Activated CD4-positive, alpha-beta T cell treated with anti-CD3 and anti-CD28 coated beads, Interleukin-2, amount 10 ng/mL, durations not matched to agents 7 days and 5 days (primary cell): Measurements from ENCODE around the gene PMEPA1. TPM values are rescaled to one million over a fixed set of nuclear protein-coding genes. Genes with fewer than 3 reads are reported as not detected.

Source experiments
- CTCF ChIA-PET: fragments of 350-600 bp; sonication (Branson Sonifier 250); formaldehyde crosslinking; loops from one replicate; lab custom pipeline; 2021; ENCODE audit warnings: antibody characterized with exemption; lab: Charles Lee
- POLR2A ChIA-PET: fragments of 350-600 bp; sonication (Branson Sonifier 250); formaldehyde crosslinking; loops from one replicate; lab custom pipeline; 2021; ENCODE audit warnings: antibody characterized with exemption; lab: Charles Lee
- DNase-seq: peaks from one replicate; pipeline ENCODE4 v3.0.0-alpha.2; 2020
- H3K27ac Mint-ChIP-seq: one replicate; pipeline ENCODE4 v1.8.0; 2021; ENCODE audit warnings: mild to moderate bottlenecking, moderate library complexity, mixed read lengths
- H3K27me3 Mint-ChIP-seq: one replicate; pipeline ENCODE4 v1.8.0; 2021; ENCODE audit warnings: mixed read lengths
- H3K36me3 Mint-ChIP-seq: one replicate; pipeline ENCODE4 v1.8.0; 2021; ENCODE audit warnings: low read depth, mixed read lengths
- H3K4me1 Mint-ChIP-seq: one replicate; pipeline ENCODE4 v1.8.0; 2021; ENCODE audit warnings: mixed read lengths
- H3K4me3 Mint-ChIP-seq: one replicate; pipeline ENCODE4 v1.8.0; 2021; ENCODE audit warnings: mild to moderate bottlenecking, moderate library complexity, mixed read lengths
- H3K9me3 Mint-ChIP-seq: one replicate; pipeline ENCODE4 v1.8.0; 2021; ENCODE audit warnings: mixed read lengths
- total RNA-seq, 2 experiments: library from RNA; stranded (reverse); gene quantifications; one replicate each; pipeline ENCODE4 v1.2.3, GENCODE V29; 2021

The PMEPA1 gene
- total RNA-seq, 2 experiments from 2014 or later = 0.72 to 1.1 TPM

- H3K4me3 Mint-ChIP-seq = no peak overlapping the region
Observed at GRCh38 chr20:57747861-57748481, 38.2 kb upstream of the PMEPA1 start.

GRCh38 chr20:57746832-57747404 lies 37.1 kb upstream of the PMEPA1 start:
- Mint-ChIP-seq H3K27me3 (peaks cover 30% of the 10 kb centered on the region), H3K27ac (no peak overlapping the region), H3K36me3 (no peaks in the 10 kb centered on the region), H3K4me3 (no peak overlapping the region), H3K4me1 (peaks cover 12% of the 10 kb centered on the region), H3K9me3 (no peaks in the 10 kb centered on the region)
- DNase-seq = no peak
- POLR2A ChIA-PET = interaction anchor here (0.6 kb wide), 1 partner anchor 1311 kb away, joined by 7 read pairs; no protein-coding TSS in a partner anchor
- CTCF ChIA-PET = no interaction called here

More at GRCh38 chr20:57747861-57748481, 38.2 kb upstream of the PMEPA1 start:
- no peaks in the 10 kb centered on the region for H3K36me3 Mint-ChIP-seq
- ChIA-PET CTCF (interaction anchor here (0.6 kb wide), 1 partner anchor 582 kb away, joined by 4 read pairs; no protein-coding TSS in a partner anchor), POLR2A (no interaction called here)
- H3K4me1 Mint-ChIP-seq = peaks cover 12% of the 10 kb centered on the region
- H3K27me3 Mint-ChIP-seq = peaks cover 31% of the 10 kb centered on the region
- H3K9me3 Mint-ChIP-seq = no peaks in the 10 kb centered on the region
- DNase-seq = no peak
- H3K27ac Mint-ChIP-seq = no peak overlapping the region

- POLR2A ChIA-PET = no interaction called here
- Mint-ChIP-seq H3K36me3 (no peaks in the 10 kb centered on the region), H3K27me3 (peaks cover 25% of the 10 kb centered on the region)
Observed at GRCh38 chr20:57746201-57746600, 36.4 kb upstream of the PMEPA1 start.

GRCh38 chr20:57744206-57744605 lies 34.4 kb upstream of the PMEPA1 start:
- H3K27ac Mint-ChIP-seq = no peak overlapping the region
- H3K27me3 Mint-ChIP-seq = peaks cover 12% of the 10 kb centered on the region
- no peak for DNase-seq
- no peak overlapping the region for H3K4me3 Mint-ChIP-seq
- ChIA-PET CTCF (no interaction called here), POLR2A (no interaction called here)
- H3K9me3 Mint-ChIP-seq = no peaks in the 10 kb centered on the region
- H3K36me3 Mint-ChIP-seq = no peaks in the 10 kb centered on the region
- peaks cover 9% of the 10 kb centered on the region for H3K4me1 Mint-ChIP-seq

More at GRCh38 chr20:57746201-57746600, 36.4 kb upstream of the PMEPA1 start:
- no peak for DNase-seq
- H3K9me3 Mint-ChIP-seq = no peaks in the 10 kb centered on the region
- H3K27ac Mint-ChIP-seq = no peak overlapping the region
- H3K4me1 Mint-ChIP-seq = peaks cover 12% of the 10 kb centered on the region
- CTCF ChIA-PET = no interaction called here
- no peak overlapping the region for H3K4me3 Mint-ChIP-seq

GRCh38 chr20:57743450-57744095 lies 33.8 kb upstream of the PMEPA1 start:
- Mint-ChIP-seq H3K4me1 (peaks cover 4% of the 10 kb centered on the region), H3K4me3 (no peak overlapping the region), H3K9me3 (no peaks in the 10 kb centered on the region), H3K27ac (no peak overlapping the region), H3K36me3 (no peaks in the 10 kb centered on the region), H3K27me3 (peaks cover 7% of the 10 kb centered on the region)
- no peak for DNase-seq
- ChIA-PET POLR2A (no interaction called here), CTCF (no interaction called here)

- Mint-ChIP-seq H3K36me3 (no peaks in the 10 kb centered on the region), H3K4me1 (no peaks in the 10 kb centered on the region), H3K27ac (no peak overlapping the region), H3K9me3 (no peaks in the 10 kb centered on the region), H3K4me3 (no peak overlapping the region), H3K27me3 (peaks cover 3% of the 10 kb centered on the region)
- POLR2A ChIA-PET = no interaction called here
- no peak for DNase-seq
- CTCF ChIA-PET = interaction anchor here (0.8 kb wide), 1 partner anchor 222 kb away, joined by 3 read pairs; no protein-coding TSS in a partner anchor
Observed at GRCh38 chr20:57742507-57743181, 32.8 kb upstream of the PMEPA1 start.

- ChIA-PET CTCF (interaction anchor here (0.8 to 1.5 kb wide), 2 partner anchors 12 to 28 kb away, joined by 3 to 4 read pairs; no protein-coding TSS in a partner anchor), POLR2A (no interaction called here)
- Mint-ChIP-seq H3K27me3 (peaks cover 6% of the 10 kb centered on the region), H3K36me3 (no peaks in the 10 kb centered on the region), H3K27ac (no peak overlapping the region), H3K4me3 (no peak overlapping the region), H3K4me1 (no peaks in the 10 kb centered on the region), H3K9me3 (no peaks in the 10 kb centered on the region)
- DNase-seq = no peak
Observed at GRCh38 chr20:57738484-57738883, 28.7 kb upstream of the PMEPA1 start.

GRCh38 chr20:57738053-57738452 lies 28.2 kb upstream of the PMEPA1 start:
- no peaks in the 10 kb centered on the region for H3K4me1 Mint-ChIP-seq
- no peaks in the 10 kb centered on the region for H3K9me3 Mint-ChIP-seq
- no peak overlapping the region for H3K27ac Mint-ChIP-seq
- CTCF ChIA-PET = interaction anchor here (0.8 kb wide), 1 partner anchor 13 kb away, joined by 4 read pairs; no protein-coding TSS in a partner anchor
- DNase-seq = no peak
- H3K27me3 Mint-ChIP-seq = peaks cover 6% of the 10 kb centered on the region
- H3K36me3 Mint-ChIP-seq = no peaks in the 10 kb centered on the region
- POLR2A ChIA-PET = no interaction called here
- no peak overlapping the region for H3K4me3 Mint-ChIP-seq

- Mint-ChIP-seq H3K27ac (no peak overlapping the region), H3K4me3 (no peak overlapping the region)
Observed at GRCh38 chr20:57737349-57737748, 27.5 kb upstream of the PMEPA1 start.

GRCh38 chr20:57736738-57737347 lies 27.0 kb upstream of the PMEPA1 start:
- Mint-ChIP-seq H3K27me3 (peaks cover 6% of the 10 kb centered on the region), H3K9me3 (no peaks in the 10 kb centered on the region), H3K4me3 (no peak overlapping the region), H3K4me1 (no peaks in the 10 kb centered on the region), H3K27ac (no peak overlapping the region), H3K36me3 (no peaks in the 10 kb centered on the region)
- ChIA-PET POLR2A (no interaction called here), CTCF (no interaction called here)
- DNase-seq = no peak

More at GRCh38 chr20:57737349-57737748, 27.5 kb upstream of the PMEPA1 start:
- no peaks in the 10 kb centered on the region for H3K36me3 Mint-ChIP-seq
- no peaks in the 10 kb centered on the region for H3K4me1 Mint-ChIP-seq
- H3K27me3 Mint-ChIP-seq = peaks cover 6% of the 10 kb centered on the region
- H3K9me3 Mint-ChIP-seq = no peaks in the 10 kb centered on the region
- no peak for DNase-seq
- ChIA-PET CTCF (no interaction called here), POLR2A (no interaction called here)

- Mint-ChIP-seq H3K4me1 (no peaks in the 10 kb centered on the region), H3K9me3 (no peaks in the 10 kb centered on the region), H3K4me3 (no peak overlapping the region), H3K27me3 (peaks cover 6% of the 10 kb centered on the region), H3K36me3 (no peaks in the 10 kb centered on the region), H3K27ac (no peak overlapping the region)
- ChIA-PET CTCF (no interaction called here), POLR2A (no interaction called here)
- DNase-seq = no peak
Observed at GRCh38 chr20:57735831-57736737, 26.3 kb upstream of the PMEPA1 start.

GRCh38 chr20:57734754-57735153 lies 24.9 kb upstream of the PMEPA1 start:
- Mint-ChIP-seq H3K4me3 (no peak overlapping the region), H3K27me3 (peaks cover 6% of the 10 kb centered on the region), H3K27ac (no peak overlapping the region), H3K36me3 (no peaks in the 10 kb centered on the region), H3K4me1 (no peaks in the 10 kb centered on the region), H3K9me3 (no peaks in the 10 kb centered on the region)
- no peak for DNase-seq
- ChIA-PET CTCF (no interaction called here), POLR2A (no interaction called here)
